ENCODE data around the gene NRTN. TPM values are rescaled to one million over a fixed set of nuclear protein-coding genes. Genes with fewer than 3 reads are reported as not detected.
A peak's percentile ranks its signal among the peaks of the same experiment; 100 is the strongest.

The NRTN gene
- polyA plus RNA-seq, 1 experiment: 0.22 TPM

- no peak for TF ChIP-seq CTCF (IDR thresholded peaks at IDR 0.05; ENCODE audit: insufficient read depth, low read depth, low read length)
- no peak for DNase-seq (ENCODE audit: low read depth)
- Histone ChIP-seq H3K4me3 (ENCODE audit: low read depth, low read length) (no peak overlapping the region), H3K36me3 (ENCODE audit: control insufficient read depth, insufficient read depth, low read length) (no peaks in the 10 kb centered on the region), H3K27me3 (ENCODE audit: control insufficient read depth, insufficient read depth, low read length) (no peaks in the 10 kb centered on the region)
- ChIA-PET POLR2A (no interaction called here), CTCF (interaction anchor here (4.7 kb wide), 1 partner anchor 17 kb away, joined by 21 read pairs; no protein-coding TSS in a partner anchor)
Observed at GRCh38 chr19:5820785-5821184, 15.9 kb downstream of the NRTN start.

- no peak for TF ChIP-seq CTCF (IDR thresholded peaks at IDR 0.05; ENCODE audit: insufficient read depth, low read depth, low read length)
- POLR2A ChIA-PET: no interaction called here
- no peaks in the 10 kb centered on the region for H3K36me3 ChIP-seq (ENCODE audit: control insufficient read depth, insufficient read depth, low read length)
- DNase-seq (ENCODE audit: low read depth): no peak
- H3K4me3 ChIP-seq (ENCODE audit: low read depth, low read length): no peak overlapping the region
- no peaks in the 10 kb centered on the region for H3K27me3 ChIP-seq (ENCODE audit: control insufficient read depth, insufficient read depth, low read length)
- CTCF ChIA-PET: interaction anchor here (4.7 kb wide), 1 partner anchor 18 kb away, joined by 21 read pairs; no protein-coding TSS in a partner anchor
Observed at GRCh38 chr19:5821521-5822180, 16.8 kb downstream of the NRTN start.

- ChIA-PET POLR2A (no interaction called here), CTCF (interaction anchor here (4.7 kb wide), 1 partner anchor 18 kb away, joined by 21 read pairs; no protein-coding TSS in a partner anchor)
- Histone ChIP-seq H3K4me3 (ENCODE audit: low read depth, low read length) (no peak overlapping the region), H3K36me3 (ENCODE audit: control insufficient read depth, insufficient read depth, low read length) (no peaks in the 10 kb centered on the region), H3K27me3 (ENCODE audit: control insufficient read depth, insufficient read depth, low read length) (no peaks in the 10 kb centered on the region)
- TF ChIP-seq CTCF (IDR thresholded peaks at IDR 0.05; ENCODE audit: insufficient read depth, low read depth, low read length): no peak
- DNase-seq (ENCODE audit: low read depth): no peak
Observed at GRCh38 chr19:5822181-5822844, 17.4 kb downstream of the NRTN start.

- no peak overlapping the region for H3K4me3 ChIP-seq (ENCODE audit: low read depth, low read length)
- no peaks in the 10 kb centered on the region for H3K36me3 ChIP-seq (ENCODE audit: control insufficient read depth, insufficient read depth, low read length)
- CTCF ChIA-PET: interaction anchor here (4.7 kb wide), 1 partner anchor 20 kb away, joined by 21 read pairs; no protein-coding TSS in a partner anchor
- POLR2A ChIA-PET: no interaction called here
- 0 out of 2 replicates have a peak, but pooled peaks have one; percentile 14 for TF ChIP-seq CTCF (IDR thresholded peaks at IDR 0.05; ENCODE audit: insufficient read depth, low read depth, low read length)
- no peak for DNase-seq (ENCODE audit: low read depth)
- H3K27me3 ChIP-seq (ENCODE audit: control insufficient read depth, insufficient read depth, low read length): no peaks in the 10 kb centered on the region
Observed at GRCh38 chr19:5823579-5824281, 18.9 kb downstream of the NRTN start.

- no peak overlapping the region for H3K4me3 ChIP-seq (ENCODE audit: low read depth, low read length)
- CTCF ChIA-PET: interaction anchor here (4.7 kb wide), 1 partner anchor 21 kb away, joined by 21 read pairs; no protein-coding TSS in a partner anchor
- no peaks in the 10 kb centered on the region for H3K36me3 ChIP-seq (ENCODE audit: control insufficient read depth, insufficient read depth, low read length)
- H3K27me3 ChIP-seq (ENCODE audit: control insufficient read depth, insufficient read depth, low read length): peaks cover 3% of the 10 kb centered on the region; the same call in 1 of the 2 replicates
- no peak for TF ChIP-seq CTCF (IDR thresholded peaks at IDR 0.05; ENCODE audit: insufficient read depth, low read depth, low read length)
- POLR2A ChIA-PET: no interaction called here
- no peak for DNase-seq (ENCODE audit: low read depth)
Observed at GRCh38 chr19:5824751-5825150, 19.9 kb downstream of the NRTN start.

Data from BJ (cell line).